ENCODE measurements around the gene STAMBP. TPM values are rescaled to one million over a fixed set of nuclear protein-coding genes. Genes with fewer than 3 reads are reported as not detected.
"Not testable (repeated sequence)": the region's sequence is repeated elsewhere in the genome, so short reads cannot be mapped to it uniquely, and the experiment has no call there.

STAMBP gene
- total RNA-seq, 1 experiment from 2014 or later = 61.1 TPM

DNA sequence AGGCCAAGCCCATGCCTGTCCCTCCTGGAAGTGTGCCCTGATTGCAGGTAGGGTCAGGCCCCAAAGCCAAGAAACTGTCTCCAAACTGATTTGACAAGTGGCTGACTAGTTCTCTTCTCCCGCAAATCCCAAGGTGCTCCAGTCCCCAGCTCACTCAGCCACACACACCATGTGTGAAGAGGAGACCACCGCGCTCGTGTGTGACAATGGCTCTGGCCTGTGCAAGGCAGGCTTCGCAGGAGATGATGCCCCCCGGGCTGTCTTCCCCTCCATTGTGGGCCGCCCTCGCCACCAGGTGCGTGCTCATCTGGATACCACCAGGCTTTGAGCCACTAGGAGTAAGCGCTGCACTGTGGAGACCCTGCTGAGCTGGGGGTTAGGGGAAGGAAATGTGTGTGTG is 72.4 kb downstream of the STAMBP start:
- no peaks in the 10 kb centered on the region for H3K36me3 ChIP-seq
- H3K27ac ChIP-seq = no peak overlapping the region
- H3K4me1 ChIP-seq = peaks cover 4% of the 10 kb centered on the region
- no peak overlapping the region for H3K4me3 ChIP-seq
- DNase-seq = no peak
- no peaks in the 10 kb centered on the region for H3K9me3 ChIP-seq (replicated peaks)
- peaks cover 5% of the 10 kb centered on the region; the same call in 1 of the 2 replicates for H3K27me3 ChIP-seq

DNA sequence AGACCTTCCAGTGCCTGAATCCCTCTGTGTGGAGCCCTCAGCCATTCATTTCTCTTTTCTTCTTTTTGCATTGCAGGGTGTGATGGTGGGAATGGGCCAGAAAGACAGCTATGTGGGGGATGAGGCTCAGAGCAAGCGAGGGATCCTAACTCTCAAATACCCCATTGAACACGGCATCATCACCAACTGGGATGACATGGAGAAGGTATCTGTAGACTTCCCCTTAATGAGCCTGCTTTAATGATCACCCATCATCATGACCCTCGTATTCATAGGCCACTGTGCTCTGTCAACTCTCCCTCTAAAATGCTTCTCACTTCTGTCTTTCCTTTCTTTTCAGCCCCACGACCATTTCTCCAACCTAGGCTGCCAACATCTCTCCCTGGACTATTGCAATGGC is 73.5 kb downstream of the STAMBP start:
- no peaks in the 10 kb centered on the region for H3K36me3 ChIP-seq
- no peak overlapping the region for H3K4me3 ChIP-seq
- DNase-seq = no peak
- peaks cover 5% of the 10 kb centered on the region; the same call in 1 of the 2 replicates for H3K27me3 ChIP-seq
- H3K9me3 ChIP-seq (replicated peaks) = no peaks in the 10 kb centered on the region
- H3K4me1 ChIP-seq = peaks cover 4% of the 10 kb centered on the region
- no peak overlapping the region for H3K27ac ChIP-seq

DNA sequence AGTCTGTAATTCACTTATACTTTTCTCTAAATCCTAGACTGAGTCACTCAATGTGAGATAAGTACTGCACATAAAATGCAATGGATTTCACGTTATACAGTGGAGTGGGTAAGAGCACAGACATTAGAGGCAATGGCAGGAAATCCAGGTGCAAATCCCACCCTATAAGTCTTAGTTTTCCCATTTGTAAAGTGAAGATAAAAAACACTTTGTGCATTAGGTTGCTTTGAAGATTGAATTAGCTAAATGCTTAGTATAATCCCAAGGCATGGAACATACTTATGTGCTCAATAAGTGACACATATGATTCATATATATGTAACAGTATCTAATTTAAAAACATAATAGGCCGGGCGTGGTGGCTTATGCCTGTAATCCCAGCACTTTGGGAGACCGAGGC is 74.6 kb downstream of the STAMBP start:
- no peaks in the 10 kb centered on the region for H3K36me3 ChIP-seq
- no peak for DNase-seq
- no peak overlapping the region for H3K4me3 ChIP-seq
- H3K27ac ChIP-seq = no peak overlapping the region
- H3K9me3 ChIP-seq (replicated peaks) = no peaks in the 10 kb centered on the region
- peaks cover 4% of the 10 kb centered on the region for H3K4me1 ChIP-seq
- peaks cover 5% of the 10 kb centered on the region; the same call in 1 of the 2 replicates for H3K27me3 ChIP-seq

DNA sequence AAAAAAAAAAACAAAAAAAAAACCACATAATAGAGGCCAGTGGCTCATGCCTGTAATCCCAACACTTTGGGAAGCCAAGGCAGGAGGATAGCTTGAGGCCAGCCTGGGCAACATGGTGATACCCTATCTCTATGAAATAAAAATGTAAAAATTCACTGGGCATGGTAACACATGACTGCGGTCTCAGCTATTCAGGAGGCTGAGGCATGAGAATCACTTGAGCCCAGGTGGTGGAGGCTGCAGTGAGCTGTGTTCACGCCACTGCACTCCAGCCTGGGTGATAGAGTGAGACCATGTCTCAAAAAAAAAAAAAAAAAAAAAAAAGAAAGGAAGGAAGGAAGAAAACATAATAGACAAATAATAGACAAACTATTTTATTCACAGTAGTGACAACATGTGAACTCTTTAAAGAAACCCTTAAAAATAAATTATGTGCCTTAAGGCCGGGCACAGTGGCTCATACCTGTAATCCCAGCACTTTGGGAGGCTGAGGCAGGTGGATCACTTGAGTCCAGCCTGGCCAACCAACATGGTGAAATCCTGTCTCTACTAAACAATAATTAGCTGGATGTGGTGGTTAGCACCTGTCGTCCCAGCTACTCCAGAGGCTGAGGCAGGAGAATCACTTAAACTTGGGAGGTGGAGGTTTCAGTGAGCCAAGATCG is 75.3 kb downstream of the STAMBP start:
- not testable (repeated sequence) for H3K4me1 ChIP-seq; DNase-seq; H3K27ac ChIP-seq; H3K9me3 ChIP-seq (replicated peaks); H3K27me3 ChIP-seq; H3K4me3 ChIP-seq; H3K36me3 ChIP-seq

DNA sequence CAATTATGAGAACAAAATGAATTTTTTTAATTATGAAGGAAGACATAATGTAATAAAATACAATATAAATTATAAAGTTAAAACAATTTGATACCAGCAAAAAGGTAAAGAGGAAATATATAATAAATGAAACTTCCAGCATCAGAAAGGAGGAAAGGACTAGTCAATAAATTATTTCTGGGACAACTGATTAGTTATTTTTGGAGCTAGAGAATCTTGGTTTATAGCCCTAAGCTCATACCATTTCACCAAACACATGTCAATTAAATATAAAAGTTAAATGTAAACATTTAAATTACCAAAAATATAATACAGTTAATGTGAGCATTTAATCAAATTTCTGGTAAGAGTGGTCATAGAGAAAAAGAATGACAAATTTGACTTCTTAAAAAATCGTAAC is 76.2 kb downstream of the STAMBP start:
- H3K36me3 ChIP-seq = no peaks in the 10 kb centered on the region
- peaks cover 4% of the 10 kb centered on the region for H3K4me1 ChIP-seq
- no peak overlapping the region for H3K4me3 ChIP-seq
- H3K9me3 ChIP-seq (replicated peaks) = no peaks in the 10 kb centered on the region
- peaks cover 5% of the 10 kb centered on the region; the same call in 1 of the 2 replicates for H3K27me3 ChIP-seq
- DNase-seq = no peak
- H3K27ac ChIP-seq = no peak overlapping the region

DNA sequence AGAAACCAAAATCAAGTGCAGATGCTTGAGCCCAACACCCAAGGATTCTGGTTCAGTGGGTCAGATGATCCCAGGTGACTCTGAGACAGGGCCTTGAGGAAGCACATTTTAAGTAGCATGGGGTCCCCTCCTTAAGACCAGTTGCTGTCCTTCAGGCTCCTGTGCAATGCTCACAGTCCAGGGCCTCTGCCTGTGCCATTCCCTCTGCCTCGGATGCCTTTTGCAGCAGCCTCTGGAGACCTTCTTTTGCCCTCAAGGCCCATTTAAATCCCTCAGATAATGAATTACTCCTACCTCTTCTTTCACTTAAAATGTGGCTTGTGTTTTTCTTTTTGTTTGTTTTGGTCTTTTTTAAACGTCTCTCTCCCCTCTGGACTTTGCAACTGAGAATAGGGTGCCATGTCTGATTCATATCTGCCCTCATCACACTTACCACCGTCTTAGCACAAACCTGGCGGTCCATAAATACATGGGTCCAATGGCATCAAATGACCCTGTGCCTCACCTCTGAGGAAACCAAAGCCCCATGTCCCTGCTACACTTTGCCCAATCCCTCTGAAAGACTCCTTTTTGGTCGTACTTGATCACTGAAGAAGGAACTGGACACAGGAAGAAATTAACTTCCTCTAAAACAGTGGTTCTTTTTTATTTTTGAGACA is 78.2 kb downstream of the STAMBP start:
- H3K36me3 ChIP-seq = no peaks in the 10 kb centered on the region

DNA sequence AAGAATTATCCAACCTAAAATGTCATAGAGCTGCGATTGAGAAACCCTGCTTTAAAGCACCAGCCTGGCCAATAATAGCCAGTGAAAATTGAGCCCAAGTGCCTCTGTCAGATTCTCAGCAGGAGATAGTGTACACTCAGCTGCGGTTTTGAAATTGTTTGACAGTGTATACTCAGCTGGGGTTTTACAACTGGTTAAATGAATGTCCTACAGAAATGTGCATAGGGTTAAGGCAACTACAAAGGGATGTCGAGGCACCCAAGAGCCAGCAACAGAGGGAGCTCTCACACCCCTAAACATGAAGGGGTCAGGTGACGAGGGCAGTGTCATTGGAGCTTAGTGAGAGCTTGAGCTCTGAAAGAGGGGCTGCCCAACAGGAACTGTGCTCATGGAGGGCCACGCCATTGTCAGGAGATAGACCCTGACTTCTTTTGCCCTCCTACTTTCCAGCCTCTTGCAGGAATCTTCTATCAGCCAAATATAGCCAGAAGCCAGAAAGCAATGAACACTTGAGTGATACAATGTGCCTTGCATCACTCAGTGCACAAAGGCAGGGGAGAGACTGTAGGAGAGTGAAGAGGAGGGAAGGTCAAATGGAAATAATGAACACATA is 79.2 kb downstream of the STAMBP start:
- no peak overlapping the region for H3K4me3 ChIP-seq
- H3K36me3 ChIP-seq = no peaks in the 10 kb centered on the region
- DNase-seq = peak; percentile 50 to 76
- H3K27ac ChIP-seq = no peak overlapping the region
- peaks cover 5% of the 10 kb centered on the region; the same call in 1 of the 2 replicates for H3K27me3 ChIP-seq
- H3K4me1 ChIP-seq = peaks cover 4% of the 10 kb centered on the region
- no peaks in the 10 kb centered on the region for H3K9me3 ChIP-seq (replicated peaks)

More for the DNA sequence above, 78.2 kb downstream of the STAMBP start:
- Histone ChIP-seq H3K27me3 (peaks cover 5% of the 10 kb centered on the region; the same call in 1 of the 2 replicates), H3K4me1 (peaks cover 4% of the 10 kb centered on the region), H3K4me3 (no peak overlapping the region), H3K27ac (no peak overlapping the region), H3K9me3 (replicated peaks) (no peaks in the 10 kb centered on the region)
- no peak for DNase-seq

DNA sequence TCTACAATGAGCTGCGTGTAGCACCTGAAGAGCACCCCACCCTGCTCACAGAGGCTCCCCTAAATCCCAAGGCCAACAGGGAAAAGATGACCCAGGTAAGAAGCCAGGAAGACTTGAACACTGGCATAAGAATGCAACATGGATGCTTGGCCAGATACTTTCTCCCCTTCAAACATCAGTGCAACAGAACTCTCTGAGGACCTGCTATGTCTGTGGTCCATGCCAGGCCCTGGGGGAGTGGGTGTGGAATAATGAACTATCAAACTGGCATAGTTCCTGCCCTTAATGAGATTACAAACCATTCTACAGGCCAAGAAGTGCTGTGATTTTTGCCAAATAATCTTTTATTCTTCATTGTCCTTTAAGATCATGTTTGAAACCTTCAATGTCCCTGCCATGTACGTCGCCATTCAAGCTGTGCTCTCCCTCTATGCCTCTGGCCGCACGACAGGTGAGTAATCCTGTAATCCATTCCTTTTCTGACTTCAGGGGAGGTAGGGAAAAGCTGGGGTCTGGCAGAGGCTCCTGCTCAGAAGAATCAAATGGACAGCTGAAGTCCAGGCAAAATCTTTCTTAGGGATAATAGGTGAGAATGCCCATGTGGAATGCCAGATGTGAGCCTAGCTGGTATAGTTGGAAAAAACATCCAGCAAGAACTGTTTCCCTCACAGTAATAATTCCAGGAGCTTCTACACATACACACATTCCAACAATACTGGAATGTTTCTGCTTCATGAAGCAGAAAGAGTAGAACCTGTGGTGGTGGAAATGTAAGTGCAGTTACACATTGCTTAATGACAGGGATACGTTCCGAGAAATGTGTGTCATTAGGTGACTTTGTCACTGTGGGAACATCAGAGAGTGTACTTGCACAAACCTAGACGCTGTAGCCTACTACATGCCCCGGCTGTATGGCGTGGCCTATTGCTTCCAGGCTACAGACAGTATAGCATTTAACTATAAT is 80.2 kb downstream of the STAMBP start:
- no peaks in the 10 kb centered on the region for H3K4me1 ChIP-seq
- H3K4me3 ChIP-seq = no peak overlapping the region
- no peaks in the 10 kb centered on the region for H3K9me3 ChIP-seq (replicated peaks)
- no peak for DNase-seq
- H3K27ac ChIP-seq = no peak overlapping the region
- H3K36me3 ChIP-seq = no peaks in the 10 kb centered on the region
- peaks cover 5% of the 10 kb centered on the region; the same call in 1 of the 2 replicates for H3K27me3 ChIP-seq

DNA sequence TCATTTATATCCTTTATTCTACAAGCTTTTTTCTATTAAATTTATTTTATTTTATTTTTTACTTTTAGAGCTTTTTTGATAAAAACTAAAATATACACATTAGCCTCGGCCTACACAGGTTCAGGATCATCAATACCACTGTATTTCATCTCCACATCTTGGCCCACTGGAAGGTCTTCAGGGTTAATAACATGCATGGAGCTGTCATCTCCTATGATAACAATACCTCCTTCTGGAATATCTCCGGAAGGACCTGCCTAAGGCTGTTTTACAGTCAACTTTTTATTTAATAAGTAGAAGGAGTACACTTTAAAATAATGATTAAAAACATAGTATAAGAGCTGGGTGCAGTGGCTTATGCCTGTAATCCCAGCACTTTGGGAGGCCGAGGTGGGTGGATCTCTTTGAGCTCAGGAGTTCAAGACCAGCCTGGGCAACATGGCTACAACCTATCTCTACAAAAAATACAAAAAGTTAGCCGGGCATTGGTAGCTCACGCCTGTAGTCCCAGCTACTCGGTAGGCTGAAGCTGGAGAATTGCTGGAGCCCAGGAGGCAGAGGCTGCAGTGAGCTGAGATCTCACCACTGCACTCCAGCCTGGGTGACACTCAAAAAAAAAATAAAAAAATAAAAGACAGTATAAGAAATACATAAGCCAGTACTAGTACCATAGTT is 82.2 kb downstream of the STAMBP start:
- no peak for DNase-seq
- H3K9me3 ChIP-seq (replicated peaks) = no peaks in the 10 kb centered on the region
- H3K27ac ChIP-seq = no peak overlapping the region
- no peaks in the 10 kb centered on the region for H3K27me3 ChIP-seq
- H3K4me1 ChIP-seq = no peaks in the 10 kb centered on the region
- no peak overlapping the region for H3K4me3 ChIP-seq
- no peaks in the 10 kb centered on the region for H3K36me3 ChIP-seq

DNA sequence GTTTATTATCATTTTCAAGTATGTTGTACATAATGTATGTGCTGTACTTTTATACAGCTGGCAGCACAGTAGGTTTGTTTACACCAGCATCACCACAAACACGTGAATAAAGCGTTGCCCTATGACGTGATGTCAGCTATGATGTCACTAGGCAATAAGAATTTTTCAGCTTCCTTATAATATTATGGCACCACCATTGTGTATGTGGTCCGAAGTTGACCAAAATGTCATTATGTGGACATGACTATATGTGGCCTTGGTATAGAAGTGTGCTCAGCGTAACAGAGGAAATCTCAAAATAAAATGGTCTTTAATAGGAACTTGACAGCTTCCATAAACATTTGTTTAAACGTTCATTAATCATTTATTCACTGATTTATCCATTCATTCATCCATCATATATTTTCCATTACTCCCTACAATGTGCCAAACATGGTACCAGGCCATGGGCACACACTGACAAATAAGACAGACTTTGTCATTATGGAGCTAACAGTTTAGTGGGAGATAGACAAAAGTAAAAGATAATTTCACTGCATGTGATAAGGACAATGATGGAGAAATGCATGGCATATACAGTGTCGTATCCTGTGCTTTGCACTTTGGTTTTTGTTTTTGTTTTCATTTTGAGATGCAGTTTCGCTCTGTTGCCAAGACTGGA is 82.9 kb downstream of the STAMBP start:
- Histone ChIP-seq H3K4me3 (no peak overlapping the region), H3K27ac (no peak overlapping the region), H3K27me3 (no peaks in the 10 kb centered on the region), H3K4me1 (no peaks in the 10 kb centered on the region), H3K9me3 (replicated peaks) (no peaks in the 10 kb centered on the region), H3K36me3 (no peaks in the 10 kb centered on the region)
- no peak for DNase-seq

DNA sequence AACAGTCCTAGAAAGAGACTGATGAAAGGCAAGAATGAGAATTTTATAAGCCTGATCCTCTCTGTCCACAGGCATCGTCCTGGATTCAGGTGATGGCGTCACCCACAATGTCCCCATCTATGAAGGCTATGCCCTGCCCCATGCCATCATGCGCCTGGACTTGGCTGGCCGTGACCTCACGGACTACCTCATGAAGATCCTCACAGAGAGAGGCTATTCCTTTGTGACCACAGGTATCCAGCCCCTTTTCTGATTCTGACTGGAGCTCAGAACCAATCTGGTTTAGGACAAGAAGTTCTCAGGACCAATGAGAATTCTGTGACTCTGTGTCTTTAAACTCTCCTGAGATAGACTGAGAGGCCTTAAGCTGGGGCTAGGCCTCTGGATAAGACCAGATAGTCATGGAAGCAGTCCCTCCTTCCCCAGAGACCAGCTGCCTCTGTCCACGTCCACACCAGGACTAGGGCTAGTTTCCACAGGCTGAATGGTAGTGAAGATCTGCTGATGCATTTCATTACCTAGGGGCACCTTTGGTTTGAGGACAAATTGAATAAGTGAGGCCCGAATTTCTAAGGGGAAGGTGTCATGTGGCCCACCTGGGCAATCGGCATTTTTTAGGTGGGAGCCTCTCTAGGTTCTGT is 84.8 kb downstream of the STAMBP start:
- Histone ChIP-seq H3K36me3 (no peaks in the 10 kb centered on the region), H3K4me3 (no peak overlapping the region), H3K4me1 (no peaks in the 10 kb centered on the region), H3K27me3 (no peaks in the 10 kb centered on the region), H3K9me3 (replicated peaks) (no peaks in the 10 kb centered on the region), H3K27ac (no peak overlapping the region)
- no peak for DNase-seq

DNA sequence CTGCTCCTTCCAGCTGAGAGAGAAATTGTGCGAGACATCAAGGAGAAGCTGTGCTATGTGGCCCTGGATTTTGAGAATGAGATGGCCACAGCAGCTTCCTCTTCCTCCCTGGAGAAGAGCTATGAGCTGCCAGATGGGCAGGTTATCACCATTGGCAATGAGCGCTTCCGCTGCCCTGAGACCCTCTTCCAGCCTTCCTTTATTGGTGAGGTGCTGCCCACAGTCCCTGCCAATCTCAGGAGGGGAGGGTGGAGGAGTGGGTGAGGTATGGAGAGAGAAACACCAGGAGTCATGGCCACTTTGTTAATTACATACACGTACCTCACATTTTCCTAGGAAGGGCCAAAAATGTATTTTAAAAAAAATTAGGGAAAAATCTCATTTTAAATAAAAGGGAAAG is 85.9 kb downstream of the STAMBP start:
- H3K4me3 ChIP-seq = no peak overlapping the region
- no peaks in the 10 kb centered on the region for H3K9me3 ChIP-seq (replicated peaks)
- no peak overlapping the region for H3K27ac ChIP-seq
- H3K27me3 ChIP-seq = no peaks in the 10 kb centered on the region
- no peaks in the 10 kb centered on the region for H3K36me3 ChIP-seq
- H3K4me1 ChIP-seq = no peaks in the 10 kb centered on the region
- DNase-seq = no peak

DNA sequence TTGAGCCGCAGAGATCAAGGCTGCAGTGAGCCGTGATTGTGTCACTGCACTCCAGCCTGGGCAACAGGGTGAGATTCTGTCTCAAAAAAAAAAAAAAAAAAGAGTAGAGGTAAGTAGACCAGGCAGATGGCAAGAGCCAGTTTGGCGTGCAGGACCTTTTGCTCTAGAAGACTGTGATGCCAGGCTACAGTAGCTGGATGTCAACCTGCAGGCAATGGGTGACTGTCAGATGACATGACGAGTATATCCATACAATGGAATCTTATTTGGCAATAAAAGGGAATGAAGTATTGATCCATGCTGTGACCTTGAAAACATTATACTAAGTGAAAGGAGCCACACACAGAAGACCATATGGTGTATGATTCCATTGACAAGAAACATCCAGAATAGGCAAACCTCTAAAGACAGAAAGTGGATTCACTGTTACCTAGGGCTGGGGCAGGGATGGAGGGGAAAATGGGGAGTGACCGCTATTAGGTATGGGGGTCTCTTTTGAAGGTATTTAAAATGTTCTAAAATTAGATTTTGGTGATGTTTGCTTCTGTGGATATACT is 86.8 kb downstream of the STAMBP start:
- Histone ChIP-seq H3K27me3 (no peaks in the 10 kb centered on the region), H3K27ac (no peak overlapping the region), H3K36me3 (no peaks in the 10 kb centered on the region), H3K4me1 (no peaks in the 10 kb centered on the region), H3K4me3 (no peak overlapping the region), H3K9me3 (replicated peaks) (no peaks in the 10 kb centered on the region)
- no peak for DNase-seq
